ENCODE results near the gene ARL4D. TPM values are rescaled to one million over a fixed set of nuclear protein-coding genes. Genes with fewer than 3 reads are reported as not detected.

The ARL4D gene
- total and polyA plus RNA-seq, 2 of the 8 experiments (the other 6 are each of a cell fraction or from before 2014, with no cell fraction given): 8.4 to 9.2 TPM

DNA sequence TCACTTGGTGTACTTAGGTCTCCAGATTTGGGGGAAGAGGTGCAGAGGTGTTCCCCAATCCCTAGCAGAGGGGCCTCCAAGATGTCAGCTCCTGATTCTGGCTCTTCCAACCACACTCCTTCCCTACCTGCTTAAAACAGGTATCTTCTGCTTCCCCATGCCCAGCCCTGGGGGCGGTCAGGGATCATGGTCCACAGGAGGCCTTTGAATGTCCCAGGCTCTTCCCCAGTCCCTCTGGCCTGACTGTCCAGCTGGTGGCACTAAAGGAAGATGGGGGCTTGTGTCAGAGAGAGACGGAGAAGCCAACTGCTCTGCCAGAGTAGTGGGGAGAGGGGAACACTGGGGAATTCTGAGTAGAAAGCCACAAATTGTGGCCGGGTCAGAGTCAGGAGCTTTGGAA is 3.8 kb downstream of the ARL4D start:
- Histone ChIP-seq H3K4me3 (ENCODE audit: extremely low read depth in 1 of 4, insufficient read depth in 2 of 4, low read depth in 3 of 4, low read length in 4 of 4) (no peak overlapping the region), H2BK12ac (ENCODE audit: low read depth, low read length) (no peak overlapping the region), H3K4me2 (ENCODE audit: insufficient read depth in 1 of 2, low read depth in 2 of 2, low read length in 2 of 2) (no peak overlapping the region), H3K27ac (ENCODE audit: low read depth, low read length) (no peak overlapping the region), H3K79me2 (ENCODE audit: control insufficient read depth in 1 of 2, insufficient read depth in 2 of 2, low read length in 2 of 2) (no peaks in the 10 kb centered on the region), H4K91ac (replicated peaks; ENCODE audit: insufficient read length, low read length) (no peak overlapping the region), H3K23me2 (ENCODE audit: low read depth, low read length) (peaks cover 2% of the 10 kb centered on the region; the same call in 1 of the 2 replicates), H4K8ac (ENCODE audit: extremely low read depth, insufficient read depth, low read length) (no peak overlapping the region), H3K14ac (ENCODE audit: insufficient read length) (no peak overlapping the region), H4K5ac (ENCODE audit: insufficient read length, low read depth, low read length) (no peak overlapping the region), H2BK15ac (ENCODE audit: low read length) (no peak overlapping the region), H3K79me1 (ENCODE audit: low read depth, low read length) (no peaks in the 10 kb centered on the region; the same call in 1 of the 2 replicates), H3K36me3 (ENCODE audit: control insufficient read depth in 2 of 4, insufficient read depth in 4 of 4, low read length in 3 of 4) (0 out of 8 replicates have a peak, but pooled peaks cover 0 to 2% (median 0%) of the 10 kb centered on the region in 4 experiments), H4K20me1 (replicated peaks in 1 of 2; ENCODE audit: control insufficient read depth in 1 of 2, insufficient read depth in 2 of 2, low read length in 2 of 2) (no peaks in the 10 kb centered on the region), H3K18ac (ENCODE audit: extremely low read depth, low read length) (no peak overlapping the region), H3K4ac (replicated peaks; ENCODE audit: insufficient read length, low read depth, low read length) (no peak overlapping the region), H3K56ac (replicated peaks; ENCODE audit: insufficient read length, low read depth, low read length) (no peak overlapping the region), H3K27me3 (replicated peaks in 1 of 4; ENCODE audit: control insufficient read depth in 3 of 4, extremely low read depth in 1 of 4, insufficient read depth in 3 of 4, low read length in 3 of 4) (no peaks in the 10 kb centered on the region), H3K4me1 (replicated peaks in 1 of 4; ENCODE audit: control insufficient read depth in 3 of 4, insufficient read depth in 4 of 4, low read length in 3 of 4) (peaks cover 0 to 10% (median 4%) of the 10 kb centered on the region in 4 experiments; a peak in 6 of 7 replicates), H2BK20ac (ENCODE audit: low read length) (no peak overlapping the region), H3K9me3 (ENCODE audit: insufficient read depth in 2 of 2, low read depth in 1 of 2, low read length in 1 of 2) (no peaks in the 10 kb centered on the region), H3K9ac (replicated peaks in 1 of 4; ENCODE audit: extremely low read depth in 1 of 4, low read depth in 3 of 4, low read length in 3 of 4) (no peak overlapping the region), H2AK5ac (ENCODE audit: low read depth, low read length) (no peak overlapping the region), H2BK5ac (ENCODE audit: low read depth, low read length) (no peak overlapping the region), H3K23ac (ENCODE audit: insufficient read length) (no peak overlapping the region), H2BK120ac (replicated peaks; ENCODE audit: low read depth, low read length) (no peak overlapping the region), H2AFZ (ENCODE audit: low read length) (no peak overlapping the region)
- FAIRE-seq (no peak), DNase-seq (ENCODE audit: low read depth in 1 of 2, low spot score in 2 of 2) (no peak)
- 86% methylated on average over 3 of the region's 3 CpGs; no CpG with 5 or more reads in 1 of the 2 experiments for WGBS, 2 experiments (ENCODE audit: extremely low coverage in 1 of 2, insufficient coverage in 1 of 2, insufficient read length in 1 of 2, insufficient replicate concordance in 2 of 2, low coverage in 1 of 2, low lambda C conversion rate in 2 of 2, missing lambda C conversion rate in 1 of 2)
- ChIA-PET POLR2A (ENCODE audit: partially characterized antibody) (interaction anchor here (0.6 to 15.1 kb wide), 5 partner anchors 9 to 81 kb away, joined by 3 to 184 read pairs (median 5); partner anchors contain the start of gene DHX8), CTCF (ENCODE audit: partially characterized antibody) (interaction anchor here (1.1 to 14.9 kb wide), 6 partner anchors 9 to 78 kb away, joined by 3 to 296 read pairs (median 8); partner anchors contain the start of gene DHX8)
- no peak for TF ChIP-seq RFX5 (IDR thresholded peaks at IDR 0.05; ENCODE audit: borderline replicate concordance, low read depth, low read length)
- TF ChIP-seq CTBP2 (IDR thresholded peaks at IDR 0.05; ENCODE audit: borderline replicate concordance, insufficient read depth, insufficient read length, low read length): no peak
- TF ChIP-seq POU5F1 (IDR thresholded peaks at IDR 0.05; ENCODE audit: low read depth, low read length): no peak
- TF ChIP-seq CHD1 (IDR thresholded peaks at IDR 0.05; ENCODE audit: low read depth, low read length): no peak
- no peak for TF ChIP-seq SP4 (IDR thresholded peaks at IDR 0.05; ENCODE audit: low read length)
- TF ChIP-seq SUZ12 (IDR thresholded peaks at IDR 0.05; ENCODE audit: low read length): no peak
